ENCODE results near the gene SMIM31.

- TF ChIP-seq, protein P1, sequence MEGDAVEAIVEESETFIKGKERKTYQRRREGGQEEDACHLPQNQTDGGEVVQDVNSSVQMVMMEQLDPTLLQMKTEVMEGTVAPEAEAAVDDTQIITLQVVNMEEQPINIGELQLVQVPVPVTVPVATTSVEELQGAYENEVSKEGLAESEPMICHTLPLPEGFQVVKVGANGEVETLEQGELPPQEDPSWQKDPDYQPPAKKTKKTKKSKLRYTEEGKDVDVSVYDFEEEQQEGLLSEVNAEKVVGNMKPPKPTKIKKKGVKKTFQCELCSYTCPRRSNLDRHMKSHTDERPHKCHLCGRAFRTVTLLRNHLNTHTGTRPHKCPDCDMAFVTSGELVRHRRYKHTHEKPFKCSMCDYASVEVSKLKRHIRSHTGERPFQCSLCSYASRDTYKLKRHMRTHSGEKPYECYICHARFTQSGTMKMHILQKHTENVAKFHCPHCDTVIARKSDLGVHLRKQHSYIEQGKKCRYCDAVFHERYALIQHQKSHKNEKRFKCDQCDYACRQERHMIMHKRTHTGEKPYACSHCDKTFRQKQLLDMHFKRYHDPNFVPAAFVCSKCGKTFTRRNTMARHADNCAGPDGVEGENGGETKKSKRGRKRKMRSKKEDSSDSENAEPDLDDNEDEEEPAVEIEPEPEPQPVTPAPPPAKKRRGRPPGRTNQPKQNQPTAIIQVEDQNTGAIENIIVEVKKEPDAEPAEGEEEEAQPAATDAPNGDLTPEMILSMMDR (IDR thresholded peaks at IDR 0.05) = no peak
- TF ChIP-seq EP300 (IDR thresholded peaks at IDR 0.05) = no peak
These were observed 93.1 kb downstream of the SMIM31 start for GRCh38 chr4:164847016-164847415.
